ENCODE measurements around the gene RMND5B. TPM values are rescaled to one million over a fixed set of nuclear protein-coding genes. Genes with fewer than 3 reads are reported as not detected.

Gene RMND5B
- total RNA-seq = 100 to 1,000 TPM in 1 of 4 donors, 10 to 100 TPM in 3; 36.7 to 149 (median 37.8) TPM

- DNase-seq = peak; percentile 90
- intact Hi-C loops (cut with DNase I; ENCODE audit: low total_unique reads) = no loop called here
- H3K4me1 ChIP-seq = peaks cover 0 to 19% (median 12%) of the 10 kb centered on the region in 4 donors
- H3K27ac ChIP-seq = peak within 1 kb of the TSS; percentile 93 to 100 (median 98)
- H3K27me3 ChIP-seq = no peaks in the 10 kb centered on the region
- TF ChIP-seq POLR2A (IDR thresholded peaks at IDR 0.05) (peak; percentile 71), CTCF (IDR thresholded peaks at IDR 0.05) (no peak), POLR2AphosphoS5 (IDR thresholded peaks at IDR 0.05) (peak; percentile 43 to 80 (median 71))
- 1% methylated on average over 58 of the region's 102 CpGs; no CpG with 5 or more reads in 1 of the 2 donors for WGBS, 2 donors (ENCODE audit: low coverage in 1 of 2)
- in situ Hi-C loops (cut with MboI; ENCODE audit: low pct_ligation_motif_present in 1 of 4, low pct_unique_long_range_greater_than_20kb in 1 of 4, low sequenced_read_pairs in 3 of 4) = no loop called here
- H3K4me3 ChIP-seq = peak within 1 kb of the TSS; percentile 90 to 97 (median 92)
- H3K36me3 ChIP-seq = peaks cover 0 to 4% (median 0%) of the 10 kb centered on the region in 4 donors
- no peaks in the 10 kb centered on the region for H3K9me3 ChIP-seq
Measured at GRCh38 chr5:178130576-178131445, at the start of gene RMND5B. RMND5B (plus strand) TSS chr5:178131014; CDS start chr5:178138120, 7,106 bp downstream.

GRCh38 chr5:178081571-178082243 lies 49.1 kb upstream of the RMND5B start:
- Histone ChIP-seq H3K27me3 (peaks cover 7% of the 10 kb centered on the region), H3K4me3 (no peak overlapping the region), H3K36me3 (no peaks in the 10 kb centered on the region), H3K4me1 (no peaks in the 10 kb centered on the region), H3K27ac (no peak overlapping the region), H3K9me3 (no peaks in the 10 kb centered on the region)
- no peak for DNase-seq
- in situ Hi-C loops (cut with MboI; ENCODE audit: low pct_ligation_motif_present in 1 of 4, low pct_unique_long_range_greater_than_20kb in 1 of 4, low sequenced_read_pairs in 3 of 4) (no loop called here), intact Hi-C loops (cut with DNase I; ENCODE audit: low total_unique reads) (no loop called here)
- WGBS, 2 donors (ENCODE audit: low coverage in 1 of 2) = 59 to 65% methylated on average over 4 to 12 of the region's 12 CpGs
- TF ChIP-seq POLR2AphosphoS5 (IDR thresholded peaks at IDR 0.05) (no peak), CTCF (IDR thresholded peaks at IDR 0.05) (no peak), EP300 (IDR thresholded peaks at IDR 0.05; ENCODE audit: low read depth) (no peak), POLR2A (IDR thresholded peaks at IDR 0.05) (no peak)

- H3K36me3 ChIP-seq = no peaks in the 10 kb centered on the region
- H3K27me3 ChIP-seq = peaks cover 16% of the 10 kb centered on the region
- H3K9me3 ChIP-seq = no peaks in the 10 kb centered on the region
- H3K4me3 ChIP-seq = no peak overlapping the region
- 78 to 86% methylated on average over 2 to 6 of the region's 6 CpGs for WGBS, 2 donors (ENCODE audit: low coverage in 1 of 2)
- intact Hi-C loops (cut with DNase I; ENCODE audit: low total_unique reads) = no loop called here
- no peak for DNase-seq
- no peak for TF ChIP-seq POLR2AphosphoS5 (IDR thresholded peaks at IDR 0.05)
- TF ChIP-seq CTCF (IDR thresholded peaks at IDR 0.05) = no peak
- TF ChIP-seq POLR2A (IDR thresholded peaks at IDR 0.05) = no peak
- no peak for TF ChIP-seq EP300 (IDR thresholded peaks at IDR 0.05; ENCODE audit: low read depth)
- no peak overlapping the region for H3K27ac ChIP-seq
- in situ Hi-C loops (cut with MboI; ENCODE audit: low pct_ligation_motif_present in 1 of 4, low pct_unique_long_range_greater_than_20kb in 1 of 4, low sequenced_read_pairs in 3 of 4) = no loop called here
- H3K4me1 ChIP-seq = no peaks in the 10 kb centered on the region
Measured at GRCh38 chr5:178083922-178084321, 46.9 kb upstream of the RMND5B start.

- in situ Hi-C loops (cut with MboI; ENCODE audit: low pct_ligation_motif_present in 1 of 4, low pct_unique_long_range_greater_than_20kb in 1 of 4, low sequenced_read_pairs in 3 of 4) (no loop called here), intact Hi-C loops (cut with DNase I; ENCODE audit: low total_unique reads) (no loop called here)
- 54 to 73% methylated on average over 2 to 6 of the region's 6 CpGs for WGBS, 2 donors (ENCODE audit: low coverage in 1 of 2)
- Histone ChIP-seq H3K27me3 (peaks cover 18% of the 10 kb centered on the region), H3K4me3 (no peak overlapping the region), H3K36me3 (no peaks in the 10 kb centered on the region), H3K27ac (no peak overlapping the region), H3K9me3 (no peaks in the 10 kb centered on the region), H3K4me1 (no peaks in the 10 kb centered on the region)
- TF ChIP-seq POLR2A (IDR thresholded peaks at IDR 0.05) = no peak
- no peak for DNase-seq
Measured at GRCh38 chr5:178085316-178085715, 45.5 kb upstream of the RMND5B start.
